Right ventricle myocardium superior (tissue), 1 donor: ENCODE measurements around the gene TCF12. TPM values are rescaled to one million over a fixed set of nuclear protein-coding genes. Genes with fewer than 3 reads are reported as not detected.
A peak's percentile ranks its signal among the peaks of the same experiment; 100 is the strongest.

Experiments
- ATAC-seq: fragments of 200-7000 bp; cut with Tn5 transposase; one replicate; pipeline ENCODE4 v1.9.1; 2020; ENCODE audit warnings: mild to moderate bottlenecking; ENCODE audit not compliant: poor library complexity
- DNase-seq: peaks from one replicate; pipeline ENCODE4 v3.0.0-alpha.2; 2020
- intact Hi-C: fragments of 100-400 bp; cut with DNase I; formaldehyde crosslinking; loops from one replicate; pipeline ENCODE4 v1.11.2; 2022
- total RNA-seq: library from RNA; stranded (reverse); fragmentation: NEBNext Ultra II Directional; extraction: Animal tissue kit (Norgen Biotek cat#: 25700); gene quantifications from one replicate; pipeline ENCODE4 v1.2.1, GENCODE V29; 2021
- donor health status: DM: no; HTN: yes; CAD: no; lungs with severe emphysema.

Gene TCF12
- total RNA-seq, 1 donor from 2014 or later, result 32.9 TPM

- intact Hi-C loops, result no loop called here
- DNase-seq, result no peak
- no peak for ATAC-seq
Measured at GRCh38 chr15:56965231-56966013, 47.0 kb downstream of the TCF12 start.

- intact Hi-C loops, result no loop called here
- DNase-seq (no peak), ATAC-seq (no peak)
Measured at GRCh38 chr15:56967336-56967735, 48.9 kb downstream of the TCF12 start.

- no peak for ATAC-seq
- DNase-seq, result no peak
- intact Hi-C loops, result no loop called here
Measured at GRCh38 chr15:56968256-56968655, 49.8 kb downstream of the TCF12 start.

- no peak for ATAC-seq
- no peak for DNase-seq
- intact Hi-C loops, result no loop called here
Measured at GRCh38 chr15:56968821-56969220, 50.4 kb downstream of the TCF12 start.

GRCh38 chr15:56969265-56969895 is 50.9 kb downstream of the TCF12 start:
- intact Hi-C loops, result no loop called here
- DNase-seq (no peak), ATAC-seq (no peak)

GRCh38 chr15:56971571-56971970 is 53.1 kb downstream of the TCF12 start:
- intact Hi-C loops, result no loop called here
- peak; percentile 13 for ATAC-seq
- no peak for DNase-seq

GRCh38 chr15:56972016-56972415 is 53.6 kb downstream of the TCF12 start:
- ATAC-seq (no peak), DNase-seq (no peak)
- intact Hi-C loops, result no loop called here

GRCh38 chr15:56972426-56972825 is 54.0 kb downstream of the TCF12 start:
- intact Hi-C loops, result no loop called here
- DNase-seq, result no peak
- no peak for ATAC-seq

- intact Hi-C loops, result no loop called here
- no peak for DNase-seq
- no peak for ATAC-seq
Measured at GRCh38 chr15:56973463-56973862, 55.0 kb downstream of the TCF12 start.

- intact Hi-C loops, result no loop called here
- ATAC-seq, result no peak
Measured at GRCh38 chr15:56977232-56977631, 58.8 kb downstream of the TCF12 start.

GRCh38 chr15:56978898-56979662 is 60.6 kb downstream of the TCF12 start:
- intact Hi-C loops, result no loop called here
- ATAC-seq (no peak), DNase-seq (no peak)

More at GRCh38 chr15:56977232-56977631, 58.8 kb downstream of the TCF12 start:
- no peak for DNase-seq

- intact Hi-C loops, result no loop called here
- ATAC-seq (no peak), DNase-seq (no peak)
Measured at GRCh38 chr15:56980473-56980872, 62.0 kb downstream of the TCF12 start.

- intact Hi-C loops, result no loop called here
- ATAC-seq (no peak), DNase-seq (no peak)
Measured at GRCh38 chr15:56981160-56981559, 62.7 kb downstream of the TCF12 start.

GRCh38 chr15:56982987-56983386 is 64.5 kb downstream of the TCF12 start:
- DNase-seq, result no peak
- no peak for ATAC-seq
- intact Hi-C loops, result no loop called here

- intact Hi-C loops, result no loop called here
- no peak for DNase-seq
- peak; percentile 53 for ATAC-seq
Measured at GRCh38 chr15:56984681-56985481, 66.4 kb downstream of the TCF12 start.

- intact Hi-C loops, result no loop called here
- DNase-seq (no peak), ATAC-seq (no peak)
Measured at GRCh38 chr15:56985856-56986255, 67.4 kb downstream of the TCF12 start.

- intact Hi-C loops, result no loop called here
- DNase-seq (no peak), ATAC-seq (no peak)
Measured at GRCh38 chr15:56987286-56987685, 68.8 kb downstream of the TCF12 start.

GRCh38 chr15:56988219-56988618 is 69.8 kb downstream of the TCF12 start:
- no peak for ATAC-seq
- no peak for DNase-seq
- intact Hi-C loops, result no loop called here

- no peak for DNase-seq
- ATAC-seq, result peak; percentile 48
- intact Hi-C loops, result no loop called here
Measured at GRCh38 chr15:56989411-56989924, 71.0 kb downstream of the TCF12 start.
